ENCODE results near the gene ITGAD.
"Not testable (repeated sequence)": the region's sequence is repeated elsewhere in the genome, so short reads cannot be mapped to it uniquely, and the experiment has no call there.

ITGAD gene

GRCh38 chr16:31438414-31438813 lies 45.3 kb downstream of the ITGAD start:
- ATAC-seq: no peak
- no peak for TF ChIP-seq GLIS3 (CRISPR knock-in tag; IDR thresholded peaks at IDR 0.05)
- no peak for TF ChIP-seq PATZ1 (CRISPR knock-in tag; IDR thresholded peaks at IDR 0.05; ENCODE audit: borderline replicate concordance)
- TF ChIP-seq ZFP3 (CRISPR knock-in tag; IDR thresholded peaks at IDR 0.05): no peak
- no peak for TF ChIP-seq ZNF565 (CRISPR knock-in tag; conservative IDR thresholded peaks at IDR 0.05; ENCODE audit: low read depth)
- no peak for TF ChIP-seq CSRNP3 (CRISPR knock-in tag; IDR thresholded peaks at IDR 0.05)
- no peak for TF ChIP-seq ZNF8 (CRISPR knock-in tag; IDR thresholded peaks at IDR 0.05)
- TF ChIP-seq ISL1 (CRISPR knock-in tag; IDR thresholded peaks at IDR 0.05): no peak
- no peak for TF ChIP-seq TSHZ2 (CRISPR knock-in tag; IDR thresholded peaks at IDR 0.05)
- TF ChIP-seq ARNTL (CRISPR knock-in tag; IDR thresholded peaks at IDR 0.05; ENCODE audit: borderline replicate concordance, low read depth): no peak
- TF ChIP-seq ZFP30 (CRISPR knock-in tag; IDR thresholded peaks at IDR 0.05): no peak
- TF ChIP-seq ZNF70 (CRISPR knock-in tag; IDR thresholded peaks at IDR 0.05): no peak
- TF ChIP-seq CREB5 (CRISPR knock-in tag; IDR thresholded peaks at IDR 0.05; ENCODE audit: low read depth): no peak

GRCh38 chr16:31439023-31439422 lies 45.9 kb downstream of the ITGAD start:
- not testable (repeated sequence) for ATAC-seq

GRCh38 chr16:31439519-31439918 lies 46.4 kb downstream of the ITGAD start:
- no peak for TF ChIP-seq ZFP30 (CRISPR knock-in tag; IDR thresholded peaks at IDR 0.05)
- no peak for TF ChIP-seq ESRRG (CRISPR knock-in tag; IDR thresholded peaks at IDR 0.05)
- no peak for TF ChIP-seq POU6F1 (CRISPR knock-in tag; IDR thresholded peaks at IDR 0.05; ENCODE audit: borderline replicate concordance, low read depth)
- TF ChIP-seq ZNF70 (CRISPR knock-in tag; IDR thresholded peaks at IDR 0.05): no peak
- no peak for TF ChIP-seq OSR1 (CRISPR knock-in tag; IDR thresholded peaks at IDR 0.05)
- no peak for TF ChIP-seq SNAI2 (CRISPR knock-in tag; IDR thresholded peaks at IDR 0.05)
- TF ChIP-seq ISL1 (CRISPR knock-in tag; IDR thresholded peaks at IDR 0.05): no peak
- no peak for TF ChIP-seq ZNF8 (CRISPR knock-in tag; IDR thresholded peaks at IDR 0.05)
- TF ChIP-seq ZC3H10 (CRISPR knock-in tag; IDR thresholded peaks at IDR 0.05): no peak
- no peak for TF ChIP-seq CREB5 (CRISPR knock-in tag; IDR thresholded peaks at IDR 0.05; ENCODE audit: low read depth)
- ATAC-seq: no peak
